Endothelial cell (in vitro differentiated cells): ENCODE measurements around the gene SYPL1. TPM values are rescaled to one million over a fixed set of nuclear protein-coding genes. Genes with fewer than 3 reads are reported as not detected.
A peak's percentile ranks its signal among the peaks of the same experiment; 100 is the strongest.

Experiments
- DNase-seq: peaks from one replicate; pipeline ENCODE4 v3.0.0; 2021; ENCODE audit warnings: low spot score
- H3K27ac Mint-ChIP-seq: one replicate; pipeline ENCODE4 v1.8.0; 2021; ENCODE audit warnings: mixed read lengths, inconsistent platforms; ENCODE audit not compliant: unreplicated experiment
- H3K27me3 Mint-ChIP-seq: one replicate; pipeline ENCODE4 v1.8.0; 2021; ENCODE audit warnings: mild to moderate bottlenecking, moderate library complexity, mixed read lengths, inconsistent platforms; ENCODE audit not compliant: unreplicated experiment
- H3K36me3 Mint-ChIP-seq: one replicate; pipeline ENCODE4 v1.8.0; 2021; ENCODE audit warnings: mild to moderate bottlenecking, low read depth, mixed read lengths, inconsistent platforms; ENCODE audit not compliant: unreplicated experiment
- H3K4me1 Mint-ChIP-seq: one replicate; pipeline ENCODE4 v1.8.0; 2021; ENCODE audit warnings: mild to moderate bottlenecking, mixed read lengths, inconsistent platforms; ENCODE audit not compliant: unreplicated experiment
- H3K4me3 Mint-ChIP-seq: one replicate; pipeline ENCODE4 v1.8.0; 2021; ENCODE audit warnings: mild to moderate bottlenecking, mixed read lengths, inconsistent platforms; ENCODE audit not compliant: unreplicated experiment
- H3K9me3 Mint-ChIP-seq: one replicate; pipeline ENCODE4 v1.8.0; 2021; ENCODE audit warnings: mixed read lengths, inconsistent platforms; ENCODE audit not compliant: unreplicated experiment
- CTCF ChIP-seq: fragments of 200-600 bp; sonication (generic); IDR thresholded peaks from one replicate; pipeline ENCODE4 v1.5.0; 2021; ENCODE audit warnings: antibody characterized with exemption; ENCODE audit not compliant: unreplicated experiment
- total RNA-seq: library from RNA; stranded (reverse); fragmentation: NEBNext Ultra II Directional; extraction: Animal tissue kit (Norgen Biotek cat#: 25700); gene quantifications from one replicate; pipeline ENCODE4 v1.2.1, GENCODE V29; 2021; ENCODE audit not compliant: unreplicated experiment

The SYPL1 gene
- total RNA-seq, 1 donor from 2014 or later, result 92.7 TPM

- Mint-ChIP-seq H3K4me1 (peaks cover 56% of the 10 kb centered on the region), H3K27me3 (peaks cover 8% of the 10 kb centered on the region), H3K36me3 (no peaks in the 10 kb centered on the region), H3K9me3 (no peaks in the 10 kb centered on the region), H3K27ac (no peak overlapping the region), H3K4me3 (no peak overlapping the region)
- TF ChIP-seq CTCF, result no peak
- no peak for DNase-seq
These were observed 35.6 kb downstream of the SYPL1 start for GRCh38 chr7:106076537-106076936.

- peaks cover 8% of the 10 kb centered on the region for H3K27me3 Mint-ChIP-seq
- no peak overlapping the region for H3K27ac Mint-ChIP-seq
- H3K36me3 Mint-ChIP-seq, result no peaks in the 10 kb centered on the region
- H3K4me3 Mint-ChIP-seq, result no peak overlapping the region
- H3K9me3 Mint-ChIP-seq, result no peaks in the 10 kb centered on the region
- no peak for TF ChIP-seq CTCF
- H3K4me1 Mint-ChIP-seq, result peaks cover 61% of the 10 kb centered on the region
- no peak for DNase-seq
These were observed 36.2 kb downstream of the SYPL1 start for GRCh38 chr7:106075937-106076336.

- Mint-ChIP-seq H3K4me1 (peaks cover 60% of the 10 kb centered on the region), H3K9me3 (no peaks in the 10 kb centered on the region), H3K27ac (peak overlapping the region; percentile 19), H3K27me3 (peaks cover 6% of the 10 kb centered on the region), H3K36me3 (no peaks in the 10 kb centered on the region), H3K4me3 (no peak overlapping the region)
- TF ChIP-seq CTCF, result no peak
- no peak for DNase-seq
These were observed 37.9 kb downstream of the SYPL1 start for GRCh38 chr7:106074257-106074656.

GRCh38 chr7:106073701-106074100 lies 38.4 kb downstream of the SYPL1 start:
- peak overlapping the region; percentile 48 for H3K27ac Mint-ChIP-seq
- peaks cover 58% of the 10 kb centered on the region for H3K4me1 Mint-ChIP-seq
- TF ChIP-seq CTCF, result no peak
- H3K36me3 Mint-ChIP-seq, result no peaks in the 10 kb centered on the region
- no peak for DNase-seq
- H3K27me3 Mint-ChIP-seq, result peaks cover 3% of the 10 kb centered on the region
- no peak overlapping the region for H3K4me3 Mint-ChIP-seq
- H3K9me3 Mint-ChIP-seq, result no peaks in the 10 kb centered on the region

GRCh38 chr7:106072715-106073091 lies 39.4 kb downstream of the SYPL1 start:
- DNase-seq, result no peak
- Mint-ChIP-seq H3K4me1 (peaks cover 59% of the 10 kb centered on the region), H3K27ac (peak overlapping the region; percentile 95), H3K36me3 (no peaks in the 10 kb centered on the region), H3K27me3 (peaks cover 5% of the 10 kb centered on the region), H3K4me3 (no peak overlapping the region), H3K9me3 (no peaks in the 10 kb centered on the region)
- TF ChIP-seq CTCF, result no peak
